ENCODE data around the gene ZSCAN5B. TPM values are rescaled to one million over a fixed set of nuclear protein-coding genes. Genes with fewer than 3 reads are reported as not detected.

The ZSCAN5B gene
- polyA plus RNA-seq, 2 of the 4 experiments (the other 2 are of a cell fraction) = not detected

- 98% methylated on average over 48 of the region's 69 CpGs for WGBS (ENCODE audit: missing lambda C conversion rate)
- Histone ChIP-seq H3K4me1 (no peaks in the 10 kb centered on the region), H3K4me2 (no peak overlapping the region), H3K9me3 (no peaks in the 10 kb centered on the region), H3K4me3 (no peak overlapping the region), H3K27ac (no peak overlapping the region)
- no peak for ATAC-seq
- no peak for FAIRE-seq
- ChIA-PET POLR2A (no interaction called here), CTCF (no interaction called here)
- no peak for DNase-seq (ENCODE audit: low read depth in 1 of 2, low spot score in 1 of 2)
- TF ChIP-seq HEYL (CRISPR knock-in tag; IDR thresholded peaks at IDR 0.05) (no peak), FOSL2 (IDR thresholded peaks at IDR 0.05) (no peak), FOSL2 (CRISPR knock-in tag; IDR thresholded peaks at IDR 0.05) (no peak), ELK1 (IDR thresholded peaks at IDR 0.05; ENCODE audit: low read depth, low read length) (no peak), SMC3 (IDR thresholded peaks at IDR 0.05) (no peak), PBX3 (IDR thresholded peaks at IDR 0.05) (no peak), USF2 (IDR thresholded peaks at IDR 0.05) (no peak), HMGXB4 (CRISPR knock-in tag; IDR thresholded peaks at IDR 0.05; ENCODE audit: borderline replicate concordance) (no peak), HOXB13 (CRISPR knock-in tag; IDR thresholded peaks at IDR 0.05; ENCODE audit: low read depth) (no peak)
Observed at GRCh38 chr19:56159622-56160271, 37.8 kb downstream of the ZSCAN5B start.

- Histone ChIP-seq H3K4me2 (no peak overlapping the region), H3K27ac (no peak overlapping the region), H3K4me3 (no peak overlapping the region), H3K9me3 (no peaks in the 10 kb centered on the region), H3K4me1 (no peaks in the 10 kb centered on the region)
- FAIRE-seq (no peak), ATAC-seq (no peak), DNase-seq (ENCODE audit: low read depth in 1 of 2, low spot score in 1 of 2) (no peak)
- POLR2A ChIA-PET = no interaction called here
- CTCF ChIA-PET = no interaction called here
- WGBS (ENCODE audit: missing lambda C conversion rate) = 84% methylated on average over 9 of the region's 9 CpGs
- TF ChIP-seq BCL3 (IDR thresholded peaks at IDR 0.05) (no peak), RCOR1 (IDR thresholded peaks at IDR 0.05; ENCODE audit: low read depth, low read length) (no peak), ZNF302 (CRISPR knock-in tag; IDR thresholded peaks at IDR 0.05) (no peak), EP300 (IDR thresholded peaks at IDR 0.05) (no peak), RAD21 (conservative IDR thresholded peaks at IDR 0.05 in 1 of 2, IDR thresholded peaks at IDR 0.05 in 1 of 2) (no peak), POLR2AphosphoS2 (conservative IDR thresholded peaks at IDR 0.05; ENCODE audit: low read length) (no peak), CBX8 (IDR thresholded peaks at IDR 0.05) (no peak), JUNB (IDR thresholded peaks at IDR 0.05) (no peak), JUN (IDR thresholded peaks at IDR 0.05) (no peak), POLR2A (IDR thresholded peaks at IDR 0.05; ENCODE audit: low read length) (no peak), MYC (IDR thresholded peaks at IDR 0.05; ENCODE audit: borderline replicate concordance, low read length) (no peak), EHMT2 (IDR thresholded peaks at IDR 0.05; ENCODE audit: low read depth) (no peak), RARB (CRISPR knock-in tag; IDR thresholded peaks at IDR 0.05) (no peak)
Observed at GRCh38 chr19:56159009-56159559, 38.5 kb downstream of the ZSCAN5B start.
